ENCODE data around the gene CAP2. TPM values are rescaled to one million over a fixed set of nuclear protein-coding genes. Genes with fewer than 3 reads are reported as not detected.

The CAP2 gene
- total RNA-seq, 4 donors from 2014 or later, result 1.5 to 11.5 (median 4.6) TPM

GRCh38 chr6:17396256-17396655 lies 2.9 kb downstream of the CAP2 start:
- TF ChIP-seq, protein P1, sequence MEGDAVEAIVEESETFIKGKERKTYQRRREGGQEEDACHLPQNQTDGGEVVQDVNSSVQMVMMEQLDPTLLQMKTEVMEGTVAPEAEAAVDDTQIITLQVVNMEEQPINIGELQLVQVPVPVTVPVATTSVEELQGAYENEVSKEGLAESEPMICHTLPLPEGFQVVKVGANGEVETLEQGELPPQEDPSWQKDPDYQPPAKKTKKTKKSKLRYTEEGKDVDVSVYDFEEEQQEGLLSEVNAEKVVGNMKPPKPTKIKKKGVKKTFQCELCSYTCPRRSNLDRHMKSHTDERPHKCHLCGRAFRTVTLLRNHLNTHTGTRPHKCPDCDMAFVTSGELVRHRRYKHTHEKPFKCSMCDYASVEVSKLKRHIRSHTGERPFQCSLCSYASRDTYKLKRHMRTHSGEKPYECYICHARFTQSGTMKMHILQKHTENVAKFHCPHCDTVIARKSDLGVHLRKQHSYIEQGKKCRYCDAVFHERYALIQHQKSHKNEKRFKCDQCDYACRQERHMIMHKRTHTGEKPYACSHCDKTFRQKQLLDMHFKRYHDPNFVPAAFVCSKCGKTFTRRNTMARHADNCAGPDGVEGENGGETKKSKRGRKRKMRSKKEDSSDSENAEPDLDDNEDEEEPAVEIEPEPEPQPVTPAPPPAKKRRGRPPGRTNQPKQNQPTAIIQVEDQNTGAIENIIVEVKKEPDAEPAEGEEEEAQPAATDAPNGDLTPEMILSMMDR (IDR thresholded peaks at IDR 0.05; ENCODE audit: low read depth), result no peak

DNA sequence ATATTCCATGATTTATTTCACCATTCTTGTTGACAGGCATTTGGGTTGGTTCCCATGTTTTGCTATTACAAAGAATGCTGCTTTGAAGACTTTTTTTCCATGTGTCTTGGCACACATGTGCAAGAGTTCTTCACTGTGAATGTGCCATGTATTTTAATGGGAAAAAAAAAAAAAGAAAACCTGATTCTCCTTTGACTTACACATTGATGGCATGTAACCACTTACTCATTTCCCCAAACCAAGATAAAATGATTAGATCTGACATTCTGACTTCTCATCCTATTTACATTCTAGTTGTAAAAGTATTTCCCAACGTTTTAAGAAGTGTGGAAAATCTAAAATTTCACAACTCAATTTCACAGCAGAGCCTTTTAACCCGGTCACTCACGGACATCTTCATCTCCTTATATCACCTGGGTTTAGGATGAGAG lies 4.4 kb downstream of the CAP2 start:
- TF ChIP-seq, protein P1 (IDR thresholded peaks at IDR 0.05; ENCODE audit: low read depth), result no peak

DNA sequence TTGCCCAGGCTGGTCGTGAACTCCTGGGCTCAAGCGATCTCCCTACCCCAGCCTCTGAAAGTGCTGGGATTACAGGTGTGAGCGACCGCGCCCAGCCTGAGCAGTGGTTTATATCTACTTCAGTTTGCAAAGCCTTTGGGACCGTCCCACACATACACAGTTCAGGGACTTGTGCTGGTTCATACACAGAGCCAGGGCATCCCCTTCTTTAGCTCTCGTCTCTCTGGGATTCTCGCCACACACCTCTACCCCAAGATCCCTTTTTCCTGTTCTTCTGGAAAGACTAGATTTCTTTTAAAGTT lies 12.5 kb downstream of the CAP2 start:
- TF ChIP-seq, protein P1 (IDR thresholded peaks at IDR 0.05; ENCODE audit: low read depth), result no peak

GRCh38 chr6:17408081-17408480 lies 14.7 kb downstream of the CAP2 start:
- TF ChIP-seq, protein P1 (IDR thresholded peaks at IDR 0.05; ENCODE audit: low read depth), result no peak

DNA sequence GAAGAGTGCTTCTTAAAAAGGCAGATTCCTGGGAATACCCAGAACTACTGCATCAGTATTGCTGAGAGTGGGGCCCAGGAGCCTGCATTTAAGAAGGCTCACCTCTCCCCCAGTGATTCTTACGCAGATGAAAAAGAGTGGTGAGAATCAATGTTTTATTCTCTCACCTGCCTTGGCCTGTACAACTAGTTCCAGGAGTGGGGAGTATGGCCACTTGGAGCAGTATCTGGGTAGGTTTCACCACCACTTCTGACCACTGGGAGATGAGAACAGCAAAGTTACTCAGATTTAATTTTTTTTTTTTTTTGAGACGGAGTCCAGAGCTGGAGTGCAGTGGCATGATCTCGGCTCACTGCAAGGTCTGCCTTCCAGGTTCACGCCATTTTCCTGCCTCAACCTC lies 16.9 kb downstream of the CAP2 start:
- TF ChIP-seq, protein P1 (IDR thresholded peaks at IDR 0.05; ENCODE audit: low read depth), result no peak

DNA sequence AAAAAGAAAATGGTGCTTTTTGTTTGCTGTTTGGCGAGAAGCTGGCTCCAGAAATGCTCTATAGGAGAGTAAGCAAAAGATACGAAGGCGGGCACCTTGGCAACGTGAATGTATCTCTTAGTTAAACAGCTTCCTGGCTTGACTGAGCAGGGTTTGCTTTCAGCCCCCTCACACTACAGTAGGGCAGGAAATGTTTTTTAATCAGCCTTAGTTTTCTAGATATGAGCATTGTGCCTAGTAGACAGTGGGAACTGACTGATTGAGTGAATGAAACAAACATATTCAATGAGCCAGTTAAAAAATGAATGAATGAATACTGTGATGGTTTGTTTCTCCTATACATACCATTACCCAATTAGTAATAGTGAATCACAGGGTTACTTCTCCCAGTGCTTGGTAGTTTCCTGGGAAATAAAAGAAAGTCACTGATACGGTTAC lies 19.9 kb downstream of the CAP2 start:
- TF ChIP-seq, protein P1 (IDR thresholded peaks at IDR 0.05; ENCODE audit: low read depth), result no peak

- TF ChIP-seq, protein P1 (IDR thresholded peaks at IDR 0.05; ENCODE audit: low read depth), result no peak
These were observed 21.9 kb downstream of the CAP2 start for GRCh38 chr6:17415321-17415720.

Data from subcutaneous adipose tissue (tissue), 4 donors.